NCI-H748 treated with DMSO at 0.1 percent for 48 hours (cell line): ENCODE results near the gene SDR42E1.
"Not testable (repeated sequence)": the region's sequence is repeated elsewhere in the genome, so short reads cannot be mapped to it uniquely, and the experiment has no call there.

ENCODE experiments used
- DNase-seq: peaks from one replicate; lab custom pipeline; 2025; lab: John Stamatoyannopoulos, UW

SDR42E1 gene

GRCh38 chr16:82004601-82005000 is 6.7 kb downstream of the SDR42E1 start:
- no peak for DNase-seq

GRCh38 chr16:82002831-82003230 is 8.4 kb downstream of the SDR42E1 start:
- DNase-seq: no peak

DNA sequence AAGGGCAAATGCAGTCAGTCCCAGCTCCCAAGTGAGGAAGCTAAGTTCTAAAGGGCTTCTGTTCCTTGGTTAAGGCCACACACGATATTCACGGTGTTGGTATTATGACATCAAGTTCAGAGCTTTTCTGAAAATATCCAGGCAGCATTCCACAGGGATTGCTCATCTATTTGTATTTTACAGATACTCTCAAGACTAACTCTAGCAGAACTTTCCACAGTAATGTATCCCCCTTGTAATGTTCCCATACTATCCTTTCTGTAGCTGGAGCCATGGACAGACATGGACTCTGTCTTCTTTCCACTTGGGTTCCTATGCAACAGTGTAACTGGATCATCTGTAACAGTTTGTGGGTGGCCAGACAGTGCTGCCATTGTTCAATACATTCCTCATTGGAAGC is 13.5 kb downstream of the SDR42E1 start:
- DNase-seq: no peak

GRCh38 chr16:81996664-81997509 is 14.4 kb downstream of the SDR42E1 start:
- no peak for DNase-seq

DNA sequence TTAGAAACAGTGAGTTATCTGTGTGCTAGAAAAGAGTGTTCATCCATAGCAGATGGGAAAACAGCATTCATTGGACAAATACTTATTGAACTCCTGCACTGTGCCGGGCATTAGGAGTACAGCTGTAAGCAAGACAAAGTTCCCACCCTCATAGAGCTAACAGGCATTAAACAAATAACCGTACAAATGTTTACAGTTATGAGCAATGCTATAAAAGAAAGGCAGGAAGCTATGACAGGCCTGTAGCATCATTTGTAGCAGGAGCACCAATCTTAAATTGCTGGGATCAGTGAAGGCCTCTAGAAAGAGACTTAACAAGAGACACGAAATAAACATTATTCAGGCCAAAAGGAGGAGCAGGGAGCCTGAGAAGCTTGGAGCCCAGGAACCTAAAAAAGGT is 15.6 kb downstream of the SDR42E1 start:
- DNase-seq: no peak

DNA sequence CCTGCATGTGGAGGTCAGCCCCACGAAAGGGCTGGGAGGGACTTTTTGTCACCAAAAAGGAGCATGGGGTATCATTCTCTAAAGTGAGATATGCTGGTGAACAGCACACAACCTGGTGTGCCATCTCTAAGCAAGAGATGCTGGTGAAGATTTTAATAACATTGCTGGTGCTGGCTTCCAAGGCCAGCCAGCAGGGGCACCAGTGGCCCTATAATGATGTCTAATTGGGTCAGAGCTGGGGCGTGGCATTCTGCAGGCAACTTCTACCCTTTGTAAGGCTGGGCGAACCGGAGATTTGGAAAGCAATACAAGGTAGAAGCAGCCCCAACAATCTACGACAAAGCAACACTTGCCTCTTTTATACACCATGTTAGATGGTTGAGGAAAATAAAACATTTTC is 16.8 kb downstream of the SDR42E1 start:
- DNase-seq: no peak

DNA sequence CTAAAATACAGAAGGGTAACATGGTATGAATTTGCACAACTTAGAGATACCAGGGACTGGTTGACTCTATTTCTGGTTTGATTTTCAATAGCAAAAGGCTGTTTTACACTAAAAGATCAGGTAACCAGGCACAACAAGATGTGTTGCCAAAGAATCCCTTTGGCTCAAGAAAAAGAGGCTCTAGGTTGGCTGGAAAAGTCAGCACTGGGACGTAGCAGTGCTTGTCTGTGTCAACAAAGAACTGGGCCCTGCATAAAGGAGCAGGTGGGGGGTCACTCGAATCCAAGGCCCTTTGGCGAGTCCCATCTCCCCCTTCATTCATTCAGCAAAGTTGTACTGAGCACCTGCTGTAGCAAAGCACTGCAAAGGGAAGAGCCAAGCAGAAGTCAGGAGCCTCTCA is 18.4 kb downstream of the SDR42E1 start:
- DNase-seq: no peak

DNA sequence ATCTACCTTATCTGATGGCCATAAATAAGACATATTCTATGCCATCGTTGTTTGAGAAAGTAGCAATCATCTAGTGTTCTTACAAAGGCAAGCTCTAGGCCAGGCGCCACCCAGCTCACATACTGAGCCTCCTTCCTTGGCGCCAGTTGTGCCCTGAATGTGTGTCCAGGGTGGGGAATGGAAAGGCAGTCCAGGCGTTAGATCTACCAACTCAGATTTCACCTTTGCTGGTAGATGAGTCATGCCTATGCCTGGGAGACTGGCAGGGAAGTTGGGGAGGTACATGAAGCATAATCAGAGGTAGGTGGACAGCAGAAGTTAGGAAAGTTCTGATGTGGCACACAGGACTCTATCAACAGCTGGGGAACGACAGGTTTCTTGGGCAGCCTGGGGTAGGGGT is 23.6 kb downstream of the SDR42E1 start:
- no peak for DNase-seq

DNA sequence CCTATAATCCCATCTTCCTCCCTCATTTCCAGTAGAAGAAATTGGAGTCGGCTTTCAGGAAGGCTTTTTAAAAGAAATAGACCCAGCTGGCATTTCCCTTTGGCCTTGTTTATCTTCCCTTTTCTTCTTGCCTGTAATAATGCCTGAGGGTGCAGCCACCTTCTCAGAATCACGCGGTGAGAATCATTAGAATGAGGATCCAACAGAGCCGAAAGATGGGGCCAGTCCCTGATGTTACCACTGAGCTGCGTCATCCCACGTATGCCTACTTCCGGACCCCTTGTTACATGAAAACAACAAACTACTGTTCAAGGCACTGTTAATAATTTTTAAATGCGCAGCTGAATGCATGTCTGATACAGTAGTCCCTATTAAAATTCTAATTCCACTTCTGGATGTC is 24.1 kb downstream of the SDR42E1 start:
- DNase-seq: no peak

GRCh38 chr16:81977335-81977942 is 33.8 kb downstream of the SDR42E1 start:
- DNase-seq: not testable (repeated sequence)

- no peak for DNase-seq
These were observed 35.6 kb downstream of the SDR42E1 start for GRCh38 chr16:81975637-81976036.

DNA sequence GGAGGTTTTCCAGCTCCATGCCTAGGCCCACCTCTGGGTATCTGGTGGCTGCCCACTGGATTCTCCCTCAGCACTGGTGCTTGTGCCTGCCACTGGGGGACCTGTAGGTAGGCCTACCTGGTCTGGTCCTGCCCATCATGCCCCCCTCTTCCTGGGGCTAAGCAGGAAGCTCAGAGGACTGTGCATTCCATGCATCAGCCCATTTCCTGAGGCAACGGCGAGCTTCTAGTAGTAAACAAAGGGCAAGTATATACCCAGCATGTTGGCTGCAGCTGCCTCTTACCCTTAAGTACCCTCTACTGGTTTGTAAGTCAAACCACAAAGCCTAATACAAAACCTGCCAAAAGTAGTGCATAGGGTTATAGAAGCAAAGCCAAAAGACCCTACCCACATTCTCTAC is 37.5 kb downstream of the SDR42E1 start:
- no peak for DNase-seq

- DNase-seq: no peak
These were observed 39.4 kb downstream of the SDR42E1 start for GRCh38 chr16:81971853-81972252.

DNA sequence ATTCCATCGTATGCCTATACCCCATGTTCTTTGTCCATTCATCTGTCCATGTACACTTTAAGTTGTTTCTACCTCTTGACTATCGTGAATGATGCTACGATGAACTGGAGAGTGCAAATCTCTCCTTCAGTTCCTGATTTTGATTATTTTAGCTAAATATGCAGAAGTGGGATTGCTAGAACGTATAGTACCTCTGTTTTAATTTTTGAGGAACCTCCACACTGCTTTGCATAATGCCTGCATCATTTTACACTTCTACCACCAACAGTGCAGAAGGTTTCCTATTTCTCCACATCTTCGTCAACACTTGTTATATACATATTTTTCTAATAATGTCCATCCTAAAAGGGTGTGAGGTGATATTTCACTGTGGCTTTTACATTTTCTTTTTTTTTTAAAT is 43.9 kb downstream of the SDR42E1 start:
- DNase-seq: no peak

DNA sequence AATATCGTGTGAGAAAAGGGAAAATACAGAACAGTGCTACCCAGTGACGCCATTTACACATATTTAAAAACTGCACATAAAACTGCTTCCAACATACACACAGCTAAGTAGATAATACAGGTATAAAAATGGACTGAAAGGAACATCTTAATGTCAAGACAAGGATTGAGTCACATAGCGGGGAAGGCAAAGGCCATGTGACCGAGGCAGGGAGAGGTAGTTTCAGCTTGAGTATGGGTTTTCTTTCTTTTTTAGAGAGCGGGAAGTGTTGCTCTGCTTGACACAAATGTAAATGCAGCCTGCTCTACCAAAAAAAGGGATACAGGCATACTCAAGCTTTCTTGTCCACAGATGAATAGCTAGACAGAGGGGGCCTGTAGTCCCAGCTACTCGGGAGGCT is 46.5 kb downstream of the SDR42E1 start:
- no peak for DNase-seq

DNA sequence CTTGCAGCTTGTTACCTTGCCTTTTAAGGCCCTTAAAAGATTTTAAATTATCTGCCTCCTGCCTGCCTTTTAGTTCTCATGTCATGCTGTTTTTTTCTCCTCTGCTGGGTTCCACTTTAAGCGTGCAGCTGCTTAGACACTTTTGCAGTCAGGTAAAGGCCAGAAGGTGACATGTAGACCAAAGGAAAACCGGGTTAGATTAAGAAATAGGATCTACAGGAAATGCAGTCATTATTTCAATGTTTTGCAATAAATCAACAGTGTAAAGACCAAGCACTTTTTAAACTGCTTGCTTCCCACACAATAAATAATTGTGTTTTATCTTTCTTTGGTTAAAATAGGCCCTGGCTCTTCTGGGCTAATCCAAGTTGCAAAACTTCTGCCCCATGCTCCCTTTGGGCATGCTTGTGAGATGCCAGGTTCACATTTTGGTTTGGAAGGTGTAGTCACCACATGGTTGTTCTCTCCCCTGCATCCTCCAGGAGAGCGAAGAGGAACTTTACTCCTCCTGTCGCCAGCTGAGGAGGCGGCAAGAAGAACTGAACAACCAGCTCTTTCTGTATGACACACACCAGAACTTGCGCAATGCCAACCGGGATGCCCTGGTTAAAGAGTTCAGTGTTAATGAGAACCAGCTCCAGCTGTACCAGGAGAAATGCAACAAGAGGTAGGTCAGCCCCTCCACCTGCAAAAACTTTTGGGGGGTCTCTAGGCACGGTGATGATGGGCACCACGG is 54.9 kb downstream of the SDR42E1 start:
- DNase-seq: no peak

DNA sequence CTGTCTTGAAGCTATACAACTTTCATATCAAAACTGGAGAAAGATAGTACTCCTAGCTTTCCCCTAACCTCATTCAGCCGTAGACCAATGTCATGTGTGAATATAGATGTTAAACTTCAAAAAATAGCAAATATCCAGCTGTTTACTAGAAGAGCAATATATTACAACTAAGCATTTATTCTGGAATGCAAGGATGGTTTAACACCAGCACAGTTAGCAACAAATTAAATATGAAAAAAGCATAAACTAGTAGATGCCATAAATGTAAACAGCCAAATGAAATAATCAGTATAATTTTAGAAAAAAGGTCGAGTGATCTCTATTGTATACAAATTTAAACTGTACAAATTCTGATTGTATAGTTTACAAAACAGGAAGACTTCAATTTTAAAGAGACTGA is 59.7 kb downstream of the SDR42E1 start:
- no peak for DNase-seq

GRCh38 chr16:81946206-81946605 is 65.1 kb downstream of the SDR42E1 start:
- DNase-seq: no peak

- DNase-seq: no peak
These were observed 65.6 kb downstream of the SDR42E1 start for GRCh38 chr16:81945665-81946064.

DNA sequence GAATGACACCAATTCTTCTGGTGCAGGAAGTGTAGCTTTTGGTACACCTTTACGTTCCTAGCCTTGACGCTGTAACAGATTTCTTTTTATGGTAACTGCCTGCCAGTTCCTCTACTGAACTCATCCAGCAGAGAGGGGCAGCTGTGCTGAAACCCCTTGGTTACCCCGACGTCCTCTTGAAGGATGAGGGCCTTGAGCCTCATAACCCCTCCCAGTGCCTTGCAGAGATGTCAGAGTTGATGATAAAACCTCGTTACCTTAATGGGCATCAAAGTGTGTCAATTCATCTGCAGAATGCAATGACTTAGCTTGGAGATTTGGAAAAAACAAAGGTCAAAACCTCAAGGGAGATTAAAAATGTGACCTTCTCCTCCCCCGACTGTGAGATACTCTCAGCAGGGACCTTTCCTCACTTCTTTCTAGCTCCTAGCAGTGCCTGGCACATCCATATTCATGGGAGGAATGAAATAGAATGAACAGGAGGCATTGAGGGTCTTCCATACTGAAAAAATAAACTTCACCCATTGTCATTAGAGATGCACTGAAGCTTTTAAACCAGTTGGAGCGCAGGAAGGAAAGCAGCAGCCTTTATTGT is 69.2 kb downstream of the SDR42E1 start:
- DNase-seq: no peak

DNA sequence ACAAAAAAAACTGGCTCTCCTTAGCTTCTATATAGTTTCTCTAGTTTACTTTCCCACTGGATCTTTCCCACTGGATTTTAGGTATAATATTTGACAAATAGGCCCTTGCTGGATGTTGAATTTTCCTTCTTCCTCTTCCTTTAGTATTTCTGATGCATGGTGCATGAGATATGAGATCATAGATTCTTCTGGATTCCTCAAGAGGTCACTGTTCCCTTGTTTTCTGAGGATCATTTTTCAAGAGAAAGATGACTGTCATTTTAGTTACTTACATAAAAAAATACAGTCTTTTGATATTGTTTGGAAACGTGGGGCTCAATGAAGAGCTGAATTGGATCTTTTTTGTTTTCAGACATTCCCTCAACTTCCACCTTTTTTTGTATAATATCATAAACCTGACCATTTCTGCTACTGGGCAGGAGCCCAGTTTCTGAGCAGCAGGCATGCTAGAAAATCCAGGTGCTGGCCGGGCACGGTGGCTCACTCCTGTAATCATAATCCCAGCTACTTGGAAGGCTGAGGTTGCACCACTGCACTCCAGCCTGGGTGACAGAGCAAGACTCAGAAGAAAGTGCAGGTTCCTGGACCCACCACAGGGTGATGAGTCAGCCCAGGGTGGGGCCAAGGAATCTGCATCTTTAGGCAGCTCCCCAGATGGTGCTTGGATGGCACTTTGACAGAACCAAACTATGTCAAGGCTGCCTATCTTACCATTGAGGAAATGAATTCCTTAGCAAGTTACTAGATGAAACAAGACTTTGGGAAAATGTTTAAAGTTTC is 70.3 kb downstream of the SDR42E1 start:
- peak; percentile 10 for DNase-seq
